ENCODE data around the gene ITPR1.

ITPR1 gene

GRCh38 chr3:4629095-4630007 is 136.2 kb downstream of the ITPR1 start:
- FAIRE-seq (no peak), DNase-seq (ENCODE audit: insufficient read length, low spot score) (no peak)
- no peak for TF ChIP-seq CTCF (IDR thresholded peaks at IDR 0.05; ENCODE audit: insufficient read depth, missing control alignments)

GRCh38 chr3:4633078-4634004 is 140.2 kb downstream of the ITPR1 start:
- TF ChIP-seq CTCF (IDR thresholded peaks at IDR 0.05; ENCODE audit: insufficient read depth, missing control alignments), result peak; percentile 93
- FAIRE-seq, result peak; percentile 95
- peak; percentile 58 for DNase-seq (ENCODE audit: insufficient read length, low spot score)

- FAIRE-seq (no peak), DNase-seq (ENCODE audit: insufficient read length, low spot score) (no peak)
- no peak for TF ChIP-seq CTCF (IDR thresholded peaks at IDR 0.05; ENCODE audit: insufficient read depth, missing control alignments)
Measured at GRCh38 chr3:4634894-4635293, 141.7 kb downstream of the ITPR1 start.

GRCh38 chr3:4637265-4637664 is 144.1 kb downstream of the ITPR1 start:
- FAIRE-seq (no peak), DNase-seq (ENCODE audit: insufficient read length, low spot score) (no peak)
- no peak for TF ChIP-seq CTCF (IDR thresholded peaks at IDR 0.05; ENCODE audit: insufficient read depth, missing control alignments)

- DNase-seq (ENCODE audit: insufficient read length, low spot score), result no peak
- FAIRE-seq, result no peak
- TF ChIP-seq CTCF (IDR thresholded peaks at IDR 0.05; ENCODE audit: insufficient read depth, missing control alignments), result no peak
Measured at GRCh38 chr3:4641863-4642563, 148.9 kb downstream of the ITPR1 start.

GRCh38 chr3:4642611-4643010 is 149.5 kb downstream of the ITPR1 start:
- FAIRE-seq (no peak), DNase-seq (ENCODE audit: insufficient read length, low spot score) (no peak)
- no peak for TF ChIP-seq CTCF (IDR thresholded peaks at IDR 0.05; ENCODE audit: insufficient read depth, missing control alignments)

All from D721Med (cell line).